WERI-Rb-1 (cell line): ENCODE results near the gene UBIAD1.

ENCODE experiments used
- DNase-seq: peaks from one replicate; pipeline ENCODE4 v3.0.0-alpha.2; 2020
- H3K27ac ChIP-seq: fragments of 250-450 bp; sonication (Bioruptor Pico); 2 replicates; pipeline ENCODE4 v1.5.1; 2020; ENCODE audit warnings: mild to moderate bottlenecking, moderate library complexity
- H3K27me3 ChIP-seq: fragments of 250-450 bp; sonication (Bioruptor Pico); 2 replicates; pipeline ENCODE4 v1.5.1; 2021; ENCODE audit warnings: mild to moderate bottlenecking, low read depth, moderate library complexity; ENCODE audit not compliant: insufficient read depth, severe bottlenecking
- H3K36me3 ChIP-seq: fragments of 250-450 bp; sonication (Bioruptor Pico); 2 replicates; pipeline ENCODE4 v1.5.1; 2020; ENCODE audit warnings: mild to moderate bottlenecking, moderate library complexity
- H3K4me3 ChIP-seq: 2 replicates; pipeline ENCODE4 v1.5.1; 2011; ENCODE audit warnings: low read depth, mild to moderate bottlenecking, control low read depth, low read length
- H3K9me3 ChIP-seq: fragments of 250-450 bp; sonication (Bioruptor Pico); 2 replicates; pipeline ENCODE4 v1.5.1; 2021; ENCODE audit warnings: mild to moderate bottlenecking, moderate library complexity; ENCODE audit not compliant: severe bottlenecking
- TF ChIP-seq, protein P1 (sequence below): IDR thresholded peaks from 2 replicates; pipeline ENCODE4 v1.5.1; 2011; ENCODE audit warnings: low read depth, mild to moderate bottlenecking, control low read depth, inconsistent platforms, low read length

UBIAD1 gene

DNA sequence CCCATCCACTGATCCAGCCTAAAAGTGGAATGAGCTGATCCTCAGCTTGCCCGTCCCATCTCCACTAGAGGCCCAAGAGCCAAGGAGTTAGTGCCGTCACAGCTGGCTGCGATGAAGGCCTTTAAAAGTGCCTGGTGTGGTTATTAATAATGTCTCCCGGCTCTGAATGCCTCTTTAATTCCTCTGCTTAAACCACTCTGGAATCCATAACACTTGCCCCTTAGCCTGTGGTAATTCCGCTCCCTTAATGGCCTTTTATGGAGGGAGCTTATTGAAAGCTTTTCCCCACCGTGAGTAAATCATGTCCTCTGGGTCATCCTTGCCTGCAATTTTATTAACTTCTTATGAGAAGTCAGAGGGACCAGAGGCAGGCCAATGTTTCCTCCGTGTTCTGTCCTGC, 55.4 kb downstream of the UBIAD1 start:
- Histone ChIP-seq H3K36me3 (no peaks in the 10 kb centered on the region; the same call in 1 of the 2 replicates), H3K27me3 (no peaks in the 10 kb centered on the region), H3K27ac (no peak overlapping the region), H3K4me3 (no peak overlapping the region), H3K9me3 (no peaks in the 10 kb centered on the region)
- DNase-seq, result no peak
- TF ChIP-seq, protein P1, sequence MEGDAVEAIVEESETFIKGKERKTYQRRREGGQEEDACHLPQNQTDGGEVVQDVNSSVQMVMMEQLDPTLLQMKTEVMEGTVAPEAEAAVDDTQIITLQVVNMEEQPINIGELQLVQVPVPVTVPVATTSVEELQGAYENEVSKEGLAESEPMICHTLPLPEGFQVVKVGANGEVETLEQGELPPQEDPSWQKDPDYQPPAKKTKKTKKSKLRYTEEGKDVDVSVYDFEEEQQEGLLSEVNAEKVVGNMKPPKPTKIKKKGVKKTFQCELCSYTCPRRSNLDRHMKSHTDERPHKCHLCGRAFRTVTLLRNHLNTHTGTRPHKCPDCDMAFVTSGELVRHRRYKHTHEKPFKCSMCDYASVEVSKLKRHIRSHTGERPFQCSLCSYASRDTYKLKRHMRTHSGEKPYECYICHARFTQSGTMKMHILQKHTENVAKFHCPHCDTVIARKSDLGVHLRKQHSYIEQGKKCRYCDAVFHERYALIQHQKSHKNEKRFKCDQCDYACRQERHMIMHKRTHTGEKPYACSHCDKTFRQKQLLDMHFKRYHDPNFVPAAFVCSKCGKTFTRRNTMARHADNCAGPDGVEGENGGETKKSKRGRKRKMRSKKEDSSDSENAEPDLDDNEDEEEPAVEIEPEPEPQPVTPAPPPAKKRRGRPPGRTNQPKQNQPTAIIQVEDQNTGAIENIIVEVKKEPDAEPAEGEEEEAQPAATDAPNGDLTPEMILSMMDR, result no peak

DNA sequence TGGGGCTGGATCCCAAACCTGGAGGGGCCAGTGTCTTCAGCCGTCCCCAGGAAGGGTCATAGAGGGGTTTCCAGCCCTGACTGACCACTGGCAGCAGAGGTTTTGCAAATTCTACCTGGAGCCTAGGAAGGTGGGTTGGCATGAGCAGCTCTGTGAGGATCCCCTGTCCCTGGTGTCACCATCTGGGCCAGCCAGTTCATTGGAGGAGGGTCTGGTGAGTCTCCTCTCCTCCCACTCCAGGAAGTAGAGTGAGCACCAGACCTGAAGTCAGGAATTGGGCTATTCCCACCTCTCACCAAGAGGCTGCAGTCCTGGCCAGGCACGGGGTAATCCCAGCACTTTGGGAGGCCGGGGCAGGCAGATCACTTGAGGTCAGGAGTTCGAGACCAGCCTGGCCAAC, 57.4 kb downstream of the UBIAD1 start:
- H3K27ac ChIP-seq, result no peak overlapping the region
- no peaks in the 10 kb centered on the region for H3K27me3 ChIP-seq
- TF ChIP-seq, protein P1, result no peak

GRCh38 chr1:11331036-11331944, 58.3 kb downstream of the UBIAD1 start:
- DNase-seq, result no peak
- Histone ChIP-seq H3K27ac (no peak overlapping the region), H3K4me3 (no peak overlapping the region), H3K27me3 (no peaks in the 10 kb centered on the region), H3K9me3 (no peaks in the 10 kb centered on the region), H3K36me3 (no peaks in the 10 kb centered on the region; the same call in none of the 2 replicates)
- TF ChIP-seq, protein P1, result no peak

More for the DNA sequence above, 57.4 kb downstream of the UBIAD1 start:
- no peaks in the 10 kb centered on the region for H3K9me3 ChIP-seq
- no peaks in the 10 kb centered on the region; the same call in 1 of the 2 replicates for H3K36me3 ChIP-seq
- H3K4me3 ChIP-seq, result no peak overlapping the region
- DNase-seq, result no peak

- DNase-seq, result no peak
- H3K27ac ChIP-seq, result no peak overlapping the region
- H3K4me3 ChIP-seq, result no peak overlapping the region
- TF ChIP-seq, protein P1, result no peak
- H3K9me3 ChIP-seq, result no peaks in the 10 kb centered on the region
- no peaks in the 10 kb centered on the region for H3K27me3 ChIP-seq
- H3K36me3 ChIP-seq, result peaks cover 5% of the 10 kb centered on the region
These were observed 59.0 kb downstream of the UBIAD1 start for GRCh38 chr1:11331945-11332546.

GRCh38 chr1:11333631-11334030, 60.6 kb downstream of the UBIAD1 start:
- H3K36me3 ChIP-seq, result peaks cover 5% of the 10 kb centered on the region
- H3K27ac ChIP-seq, result no peak overlapping the region
- no peak for DNase-seq
- TF ChIP-seq, protein P1, result no peak
- no peaks in the 10 kb centered on the region for H3K9me3 ChIP-seq
- H3K4me3 ChIP-seq, result no peak overlapping the region
- H3K27me3 ChIP-seq, result no peaks in the 10 kb centered on the region
